NCI-H2196 (cell line): ENCODE measurements around the gene NANOS3.
"Not testable (repeated sequence)": the region's sequence is repeated elsewhere in the genome, so short reads cannot be mapped to it uniquely, and the experiment has no call there.

ENCODE experiments used
- DNase-seq: peaks from one replicate; lab custom pipeline; 2025; ENCODE audit not compliant: unreplicated experiment; lab: John Stamatoyannopoulos, UW

The NANOS3 gene

GRCh38 chr19:13843104-13843921 is 33.6 kb upstream of the NANOS3 start:
- DNase-seq, result peak; percentile 41

GRCh38 chr19:13844130-13844631 is 32.8 kb upstream of the NANOS3 start:
- no peak for DNase-seq

DNA sequence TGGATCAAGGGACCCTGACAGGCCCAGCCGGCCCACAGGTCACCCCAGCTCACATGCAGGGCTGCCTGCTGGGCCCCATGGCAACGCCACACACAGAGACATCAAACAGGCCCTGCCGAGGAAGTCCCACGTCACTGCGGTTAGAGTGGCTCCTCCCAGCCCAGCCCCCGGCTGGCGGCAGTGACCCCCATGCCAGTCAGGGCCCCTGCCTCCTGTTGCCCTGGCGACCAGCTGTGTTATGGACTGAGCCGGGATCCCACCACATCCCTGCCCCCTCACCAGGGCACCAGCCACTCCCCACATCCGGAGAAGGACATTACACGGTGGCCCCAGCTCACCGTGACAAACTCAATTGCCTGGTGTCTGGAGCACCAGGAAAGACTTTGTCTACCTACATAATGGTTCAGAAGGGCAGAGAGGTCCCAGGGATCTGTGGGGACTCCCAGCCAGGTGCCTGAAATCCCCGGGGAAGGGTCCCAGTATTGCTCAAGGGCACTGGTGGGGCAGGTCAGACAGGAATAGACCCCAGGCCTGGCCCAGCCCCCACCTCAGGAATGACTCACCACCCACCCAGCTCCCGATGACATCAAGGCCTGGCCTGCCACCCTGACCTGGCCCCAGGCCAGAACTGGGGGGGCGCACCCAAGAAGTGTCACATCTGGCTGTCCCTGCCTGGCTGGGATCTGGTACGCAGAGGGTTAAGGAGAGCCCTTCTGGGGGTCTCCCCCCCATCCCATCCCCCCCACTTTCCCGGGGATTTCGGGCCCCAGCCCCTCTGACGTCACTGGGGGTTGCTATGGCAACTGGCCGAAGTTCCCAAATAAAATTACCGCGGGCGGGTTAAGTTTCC is 30.2 kb upstream of the NANOS3 start:
- DNase-seq, result peak; percentile 90

- peak; percentile 91 for DNase-seq
Measured at GRCh38 chr19:13847407-13848339, 29.3 kb upstream of the NANOS3 start.

GRCh38 chr19:13848340-13848677 is 28.6 kb upstream of the NANOS3 start:
- DNase-seq, result no peak

DNA sequence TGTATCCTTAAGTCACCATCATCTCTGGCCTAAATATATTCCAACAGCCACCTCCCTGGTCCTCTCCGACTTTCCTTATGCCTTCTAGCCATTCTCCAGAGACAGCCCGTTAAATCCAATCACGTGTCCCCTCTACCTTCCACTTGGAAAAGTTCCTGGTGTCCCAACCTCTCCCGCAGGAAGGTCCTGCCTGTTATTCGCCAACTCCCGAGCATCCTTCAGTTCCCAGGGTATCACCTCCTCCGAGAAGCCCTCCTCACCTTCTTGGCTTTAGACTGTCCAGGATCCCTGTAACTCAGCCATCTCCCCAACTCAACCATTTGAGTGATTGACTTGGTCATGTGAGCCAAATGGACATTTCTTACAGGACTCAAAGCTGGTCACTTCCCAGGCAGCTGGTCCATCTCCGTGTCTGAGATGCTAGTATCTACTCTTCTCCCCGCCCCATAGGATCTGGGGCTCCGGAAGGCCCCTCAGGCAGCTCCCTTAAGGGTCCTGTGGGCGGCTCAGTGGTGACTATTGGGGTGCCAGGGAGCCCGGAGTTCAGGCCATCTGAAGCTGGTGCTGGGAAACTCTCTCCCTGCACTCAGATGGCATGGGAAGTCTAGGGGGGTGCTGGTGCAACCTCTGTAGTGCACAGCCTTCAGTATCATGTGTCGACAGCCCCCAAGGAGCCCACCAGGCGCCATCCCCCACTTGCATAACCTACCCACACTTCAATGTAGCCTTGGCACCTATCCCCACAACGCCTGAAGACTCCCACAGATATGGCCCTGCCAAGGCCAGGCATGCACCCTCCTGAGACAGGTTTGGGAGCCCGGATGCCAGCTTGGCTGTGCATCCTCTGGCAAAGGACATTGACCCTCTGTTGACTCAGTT is 27.9 kb upstream of the NANOS3 start:
- no peak for DNase-seq

DNA sequence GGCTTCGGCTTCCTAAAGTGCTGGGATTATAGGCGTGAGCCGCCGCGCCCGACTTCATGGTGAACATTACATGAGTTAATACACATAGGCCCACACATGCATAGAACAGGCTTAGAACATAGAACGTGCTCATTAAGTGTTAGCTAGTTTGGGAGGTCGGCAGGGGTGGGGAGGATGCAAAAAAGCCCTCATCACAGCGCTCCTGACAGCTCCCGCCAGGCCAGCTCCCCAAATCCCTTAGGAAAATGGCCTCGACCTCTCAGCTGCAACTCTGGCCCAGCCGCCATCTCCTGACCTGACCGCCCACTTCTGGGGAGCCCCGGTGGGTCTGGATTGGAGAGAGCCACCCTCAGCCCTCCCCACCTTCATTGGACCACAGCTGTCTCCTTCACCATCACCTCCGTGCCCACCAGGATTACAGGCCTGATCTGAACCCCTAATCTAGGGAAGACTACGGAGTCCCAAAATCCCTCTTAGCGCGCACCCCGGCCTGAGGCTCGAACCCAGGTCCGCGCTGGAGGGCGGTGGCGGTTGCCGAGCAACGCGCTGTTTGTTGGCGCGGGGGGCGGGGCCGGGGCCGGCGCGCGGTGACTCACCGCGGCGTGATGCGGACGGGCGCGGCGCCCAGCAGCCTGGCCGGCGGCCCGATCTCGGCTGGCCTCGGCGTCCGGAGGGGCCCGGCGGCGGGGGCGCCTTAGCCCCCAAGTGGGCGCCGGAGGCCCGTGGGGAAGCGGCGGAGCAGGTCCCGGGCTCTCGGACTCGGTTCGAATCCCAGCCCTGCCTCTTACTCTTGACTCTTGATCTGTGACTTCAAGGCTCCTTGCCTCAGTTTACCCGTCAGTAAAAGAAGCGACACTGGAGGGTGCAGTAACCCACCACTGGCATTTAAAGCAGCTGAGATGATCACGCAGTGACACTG is 26.7 kb upstream of the NANOS3 start:
- DNase-seq, result peak; percentile 90

DNA sequence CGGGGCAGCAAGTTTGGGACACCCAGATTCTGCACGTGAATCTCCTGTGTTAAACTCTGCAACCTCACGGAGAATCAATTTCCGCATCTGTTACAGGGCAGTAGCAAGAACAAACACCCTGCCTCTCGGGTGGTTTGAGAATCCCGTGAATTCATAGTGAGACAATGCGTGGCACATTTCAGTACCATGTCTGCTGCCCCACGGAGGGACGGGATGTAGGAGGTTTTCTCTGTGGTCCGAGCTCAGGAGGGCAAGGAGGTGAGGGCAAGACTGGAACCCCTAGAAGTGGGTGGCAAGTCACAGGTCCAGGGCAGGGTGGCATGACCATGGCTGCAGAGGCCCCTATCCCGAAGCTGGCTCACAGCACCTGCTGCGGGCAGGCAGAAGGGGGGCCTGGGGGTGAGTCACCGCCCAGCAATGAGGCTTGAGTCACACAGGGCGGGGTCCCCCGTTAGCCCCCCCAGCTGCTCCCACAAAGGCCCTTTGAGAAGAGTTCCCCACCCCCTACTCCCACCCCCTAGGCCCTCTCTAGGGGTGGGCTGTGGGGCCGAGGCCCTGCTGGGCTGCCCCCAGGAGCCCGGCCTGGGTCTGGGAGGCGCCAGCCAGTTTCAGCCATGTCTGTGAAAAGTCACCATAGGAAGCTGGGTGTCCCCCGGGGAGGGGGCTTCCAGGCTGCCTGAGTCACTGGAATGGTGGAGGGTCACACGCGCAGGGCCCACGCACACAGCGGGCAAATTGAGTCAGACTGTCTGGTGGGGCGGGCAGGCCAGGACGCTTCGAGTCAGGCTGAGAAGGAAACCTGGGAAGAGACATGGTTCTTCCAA is 25.8 kb upstream of the NANOS3 start:
- peak; percentile 72 for DNase-seq

GRCh38 chr19:13851734-13852114 is 25.2 kb upstream of the NANOS3 start:
- DNase-seq, result not testable (repeated sequence)

DNA sequence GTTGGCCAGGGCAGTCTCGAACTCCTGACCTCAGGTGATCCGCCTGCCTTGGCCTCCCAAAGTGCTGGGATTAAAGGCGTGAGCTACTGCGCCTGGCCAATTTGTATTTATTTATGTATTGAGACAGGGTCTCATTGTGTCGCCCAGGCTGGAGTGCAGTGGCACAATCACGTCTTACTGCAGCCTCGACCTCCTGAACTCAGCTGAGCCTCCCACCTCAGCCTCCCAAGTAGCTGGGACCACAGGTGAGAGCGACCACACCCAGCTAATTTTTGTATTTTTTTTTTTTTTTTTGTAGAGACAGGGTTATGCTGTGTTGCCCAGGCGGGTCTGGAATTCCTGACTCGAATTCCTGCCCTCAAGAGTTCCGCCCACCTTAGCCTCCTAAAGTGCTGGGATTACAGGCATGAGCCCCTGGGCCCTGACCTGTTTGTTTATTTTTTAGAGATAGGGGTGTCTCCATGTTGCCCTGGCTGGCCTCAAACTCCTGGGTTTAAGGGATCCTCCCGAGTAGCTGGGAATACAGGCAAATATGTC is 24.7 kb upstream of the NANOS3 start:
- not testable (repeated sequence) for DNase-seq

DNA sequence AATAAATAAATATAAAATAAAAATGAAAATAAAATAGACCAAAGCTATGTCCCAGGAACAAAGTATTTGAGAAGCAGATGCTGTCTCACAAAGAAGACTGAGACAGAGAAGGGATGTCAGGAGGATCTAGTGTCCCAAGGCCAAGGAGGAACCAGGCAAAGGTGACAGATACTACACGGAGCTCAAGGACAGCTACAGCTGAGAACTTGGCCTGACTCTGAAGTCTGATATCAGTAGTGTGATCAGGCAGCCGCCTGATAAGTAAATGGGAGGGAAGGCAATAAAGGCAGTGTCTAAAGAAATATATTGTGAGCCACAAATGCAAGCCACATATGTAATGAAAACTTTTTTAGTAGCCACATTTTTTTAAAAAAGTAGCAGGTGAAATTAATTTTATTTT is 20.4 kb upstream of the NANOS3 start:
- DNase-seq, result no peak

DNA sequence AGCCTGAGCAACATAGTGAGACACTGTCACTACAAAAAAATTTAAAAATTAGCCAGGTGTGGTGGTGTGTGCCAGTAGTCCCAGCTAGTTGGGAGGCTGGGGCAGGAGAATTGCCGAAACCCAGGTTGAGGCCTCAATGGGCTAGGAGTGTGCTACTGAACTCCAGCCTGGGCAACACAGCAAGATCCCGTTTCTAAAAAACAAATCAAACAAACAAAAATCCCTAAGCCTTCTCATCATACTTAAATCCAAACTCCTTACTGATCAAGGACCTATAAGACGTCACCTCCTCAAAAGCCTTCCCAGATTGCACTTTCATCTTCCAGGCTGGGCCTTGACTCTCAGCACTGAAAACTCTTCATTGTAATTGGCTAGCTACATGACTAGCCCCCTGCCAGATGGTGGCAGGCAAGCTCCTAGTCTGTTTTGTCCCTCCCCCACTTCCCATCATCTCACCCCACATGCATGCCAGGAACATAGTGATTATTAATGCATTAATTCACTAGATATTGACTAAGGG is 17.5 kb upstream of the NANOS3 start:
- DNase-seq, result no peak

DNA sequence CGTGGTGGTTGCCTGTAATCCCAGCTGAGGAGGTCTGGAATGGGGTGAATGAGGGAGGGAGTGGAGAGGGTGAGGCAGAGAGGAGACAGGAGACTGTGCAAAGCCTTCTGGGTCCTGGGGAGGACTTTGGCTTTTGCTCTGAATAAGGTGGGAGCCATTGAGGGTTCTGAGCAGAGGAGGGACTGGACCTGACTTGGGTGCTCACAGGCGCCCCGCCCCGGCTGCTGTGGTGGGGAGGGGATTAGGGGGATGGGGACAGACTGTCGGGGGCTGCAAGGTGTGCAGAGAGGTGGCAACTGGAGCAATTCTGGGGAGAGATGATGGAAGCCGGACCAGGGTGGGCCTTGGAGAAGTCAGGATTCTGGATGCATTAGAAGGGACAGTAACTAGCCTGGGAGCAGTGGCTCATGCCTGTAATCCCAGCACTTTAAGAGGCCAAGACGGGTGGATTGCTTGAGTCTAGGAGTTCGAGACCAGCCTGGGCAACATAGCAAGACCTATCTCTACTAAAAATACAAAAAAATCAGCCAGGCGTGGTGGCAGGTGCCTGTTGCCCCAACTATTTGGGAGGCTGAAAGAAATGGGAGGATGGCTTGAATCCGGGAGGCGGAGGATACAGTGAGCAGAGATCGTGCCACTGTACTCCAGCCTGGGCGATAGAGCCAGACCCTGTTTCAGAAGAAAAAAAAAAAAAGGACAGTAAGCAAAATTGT is 16.1 kb upstream of the NANOS3 start:
- DNase-seq, result no peak

GRCh38 chr19:13861392-13861713 is 15.6 kb upstream of the NANOS3 start:
- no peak for DNase-seq

DNA sequence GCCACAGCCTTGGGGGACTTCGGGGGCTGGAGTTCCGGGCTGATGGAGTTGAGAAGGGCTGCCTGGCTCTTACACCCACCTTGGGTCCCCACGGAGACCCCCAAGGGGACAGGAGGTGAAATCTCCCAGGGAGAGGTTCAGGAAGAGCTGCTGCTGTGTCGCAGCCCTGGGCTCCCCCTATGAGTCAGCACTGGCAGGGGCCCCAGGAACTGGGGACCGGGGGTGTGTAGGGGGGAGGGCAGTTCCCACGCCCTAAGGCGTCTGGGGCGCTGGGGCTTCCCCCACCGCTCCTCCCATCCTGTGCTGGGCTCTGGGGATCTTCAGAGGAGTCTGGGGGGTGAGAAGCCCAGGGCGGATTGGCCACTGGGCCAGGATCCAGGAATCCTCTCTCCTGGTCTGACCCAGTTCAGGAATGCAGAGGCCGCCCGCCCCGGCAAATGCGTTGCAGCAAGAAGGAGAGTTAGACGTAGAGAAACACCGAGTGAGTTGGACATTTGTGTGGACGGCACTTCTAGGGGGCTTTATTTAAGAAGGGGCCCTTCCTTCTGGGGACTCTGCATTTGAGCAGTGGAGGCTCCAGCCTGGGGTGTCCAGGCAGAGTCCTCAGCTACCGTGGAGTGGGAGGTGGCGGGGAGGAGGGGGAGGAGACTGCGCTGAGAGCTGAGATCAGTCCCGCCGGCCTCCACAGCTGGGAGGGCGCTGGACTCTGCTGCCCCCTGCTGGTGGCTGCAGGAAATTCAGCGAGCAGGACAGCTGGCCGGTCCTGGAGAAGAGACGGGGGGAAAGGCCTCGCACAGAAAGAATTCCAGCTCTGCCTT is 15.0 kb upstream of the NANOS3 start:
- DNase-seq, result peak; percentile 87

DNA sequence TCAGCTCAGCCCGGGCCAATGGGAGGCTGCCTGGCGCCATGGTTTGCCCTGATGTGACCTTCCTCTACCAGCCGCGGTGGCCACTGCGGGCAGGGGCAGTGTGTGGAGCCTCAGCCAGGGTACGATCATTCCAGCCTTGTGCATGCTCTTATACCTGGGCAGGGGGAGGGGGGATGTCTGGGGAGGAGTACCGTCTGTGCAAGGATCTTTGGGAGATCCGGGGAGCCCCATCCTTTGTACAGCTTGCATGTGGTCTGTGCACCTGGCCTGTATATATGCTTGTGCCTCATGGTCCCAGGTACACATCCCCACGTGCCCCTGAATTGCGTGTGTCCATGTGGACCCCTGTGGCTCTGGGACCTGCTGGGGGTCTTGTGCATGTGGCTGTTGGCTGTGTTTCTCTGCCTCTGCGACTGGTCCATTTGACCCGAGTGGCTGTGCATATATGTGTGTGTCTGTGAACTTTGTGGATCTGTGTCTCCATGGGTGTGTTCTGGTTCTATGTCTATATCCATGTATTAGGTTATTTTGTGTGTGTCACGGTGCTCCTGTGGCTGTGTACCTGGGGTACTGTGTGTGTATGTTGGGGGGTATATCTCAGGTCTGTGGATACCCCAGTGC is 12.8 kb upstream of the NANOS3 start:
- DNase-seq, result no peak
